Peyer's patch (tissue), 4 donors: Measurements from ENCODE around the gene PPP1R13L. TPM values are rescaled to one million over a fixed set of nuclear protein-coding genes. Genes with fewer than 3 reads are reported as not detected.
A peak's percentile ranks its signal among the peaks of the same experiment; 100 is the strongest.

Source experiments
- DNase-seq, 3 donors: peaks; one replicate each; pipeline ENCODE4 v3.0.0-alpha.2; 2017 to 2019
- H3K27ac ChIP-seq, 4 donors: fragments of 200-600 bp; sonication (generic); one replicate each; pipeline ENCODE4 v1.5.1; 2016 to 2019
- H3K27me3 ChIP-seq, 2 donors: fragments of 200-600 bp; sonication (generic); one replicate each; pipeline ENCODE4 v1.5.1; 2019
- H3K36me3 ChIP-seq, 3 donors: fragments of 200-600 bp; sonication (generic); one replicate each; pipeline ENCODE4 v1.5.1; 2016 to 2019
- H3K4me1 ChIP-seq, 4 donors: fragments of 200-600 bp; sonication (generic); one replicate each; pipeline ENCODE4 v1.5.1; 2016 to 2019
- H3K4me3 ChIP-seq, 4 donors: fragments of 200-600 bp; sonication (generic); 1 replicate in 3 of 4; 2 replicates in 1 of 4; pipeline ENCODE4 v1.5.1; 2016 to 2019; ENCODE audit warnings: mild to moderate bottlenecking in 1 of 4
- H3K9me3 ChIP-seq, 4 donors: fragments of 200-600 bp; sonication (generic); one replicate each; pipeline ENCODE4 v1.5.1; 2016 to 2019; ENCODE audit warnings: mild to moderate bottlenecking in 1 of 4
- POLR2A ChIP-seq, 2 donors: fragments of 450-650 bp; IDR thresholded peaks; one replicate each; pipeline ENCODE4 v1.5.1; 2017; ENCODE audit warnings: antibody characterized with exemption in 2 of 2, mild to moderate bottlenecking in 2 of 2, moderate library complexity in 2 of 2
- total RNA-seq, 4 donors: library from RNA; depleted of rRNA; stranded (reverse); fragments of >200 nt; gene quantifications; one replicate each; pipeline ENCODE4 v1.1.0, GENCODE V29; 2016
- TF ChIP-seq, protein P1 (sequence below), 6 experiments: fragments of 450-650 bp in 4 of 6; fragments of 200-600 bp in 2 of 6; sonication (generic) in 1 of 6; IDR thresholded peaks; one replicate each; pipeline ENCODE4 v1.5.1; 2017 to 2019; ENCODE audit warnings: antibody characterized with exemption in 6 of 6, mild to moderate bottlenecking in 3 of 6, moderate library complexity in 1 of 6

The PPP1R13L gene
- total RNA-seq, 4 donors from 2014 or later = 16.5 to 53.9 (median 36.2) TPM

DNA sequence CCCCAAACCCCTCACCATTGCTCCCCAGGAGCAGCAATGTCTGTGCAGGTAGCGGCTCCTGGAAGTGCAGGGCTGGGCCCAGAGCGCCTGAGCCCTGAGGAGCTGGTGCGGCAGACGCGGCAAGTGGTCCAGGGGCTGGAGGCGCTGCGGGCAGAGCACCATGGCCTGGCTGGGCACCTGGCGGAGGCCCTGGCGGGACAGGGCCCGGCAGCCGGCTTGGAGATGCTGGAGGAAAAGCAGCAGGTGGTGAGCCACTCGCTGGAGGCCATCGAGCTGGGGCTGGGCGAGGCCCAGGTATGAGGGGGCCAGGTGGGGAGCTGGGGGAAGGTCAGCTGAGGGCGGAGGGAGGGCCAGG is 59.4 kb downstream of the PPP1R13L start:
- H3K4me1 ChIP-seq = peaks cover 0 to 6% (median 3%) of the 10 kb centered on the region in 4 donors
- no peak for TF ChIP-seq POLR2A (IDR thresholded peaks at IDR 0.05)
- TF ChIP-seq, protein P1, sequence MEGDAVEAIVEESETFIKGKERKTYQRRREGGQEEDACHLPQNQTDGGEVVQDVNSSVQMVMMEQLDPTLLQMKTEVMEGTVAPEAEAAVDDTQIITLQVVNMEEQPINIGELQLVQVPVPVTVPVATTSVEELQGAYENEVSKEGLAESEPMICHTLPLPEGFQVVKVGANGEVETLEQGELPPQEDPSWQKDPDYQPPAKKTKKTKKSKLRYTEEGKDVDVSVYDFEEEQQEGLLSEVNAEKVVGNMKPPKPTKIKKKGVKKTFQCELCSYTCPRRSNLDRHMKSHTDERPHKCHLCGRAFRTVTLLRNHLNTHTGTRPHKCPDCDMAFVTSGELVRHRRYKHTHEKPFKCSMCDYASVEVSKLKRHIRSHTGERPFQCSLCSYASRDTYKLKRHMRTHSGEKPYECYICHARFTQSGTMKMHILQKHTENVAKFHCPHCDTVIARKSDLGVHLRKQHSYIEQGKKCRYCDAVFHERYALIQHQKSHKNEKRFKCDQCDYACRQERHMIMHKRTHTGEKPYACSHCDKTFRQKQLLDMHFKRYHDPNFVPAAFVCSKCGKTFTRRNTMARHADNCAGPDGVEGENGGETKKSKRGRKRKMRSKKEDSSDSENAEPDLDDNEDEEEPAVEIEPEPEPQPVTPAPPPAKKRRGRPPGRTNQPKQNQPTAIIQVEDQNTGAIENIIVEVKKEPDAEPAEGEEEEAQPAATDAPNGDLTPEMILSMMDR (IDR thresholded peaks at IDR 0.05) = no peak
- no peak for DNase-seq
- H3K9me3 ChIP-seq = no peaks in the 10 kb centered on the region
- H3K27ac ChIP-seq = no peak overlapping the region
- peaks cover 0 to 5% of the 10 kb centered on the region in 2 donors for H3K27me3 ChIP-seq
- H3K36me3 ChIP-seq = no peaks in the 10 kb centered on the region
- H3K4me3 ChIP-seq = no peak overlapping the region

- H3K9me3 ChIP-seq = no peaks in the 10 kb centered on the region
- no peaks in the 10 kb centered on the region for H3K36me3 ChIP-seq
- H3K4me1 ChIP-seq = peaks cover 0 to 9% (median 4%) of the 10 kb centered on the region in 4 donors
- H3K4me3 ChIP-seq = no peak overlapping the region
- peaks cover under 1 to 7% of the 10 kb centered on the region in 2 donors for H3K27me3 ChIP-seq
- TF ChIP-seq, protein P1 (IDR thresholded peaks at IDR 0.05) = no peak
- TF ChIP-seq POLR2A (IDR thresholded peaks at IDR 0.05) = no peak
- H3K27ac ChIP-seq = no peak overlapping the region
- no peak for DNase-seq
Observed at GRCh38 chr19:45344621-45345505, 60.0 kb downstream of the PPP1R13L start.

- Histone ChIP-seq H3K4me1 (peaks cover 0 to 9% (median 4%) of the 10 kb centered on the region in 4 donors), H3K9me3 (no peaks in the 10 kb centered on the region), H3K27me3 (peaks cover 3 to 7% of the 10 kb centered on the region in 2 donors), H3K27ac (no peak overlapping the region), H3K36me3 (no peaks in the 10 kb centered on the region), H3K4me3 (no peak overlapping the region)
- DNase-seq = no peak
- TF ChIP-seq POLR2A (IDR thresholded peaks at IDR 0.05) = no peak
- TF ChIP-seq, protein P1 (IDR thresholded peaks at IDR 0.05) = no peak
Observed at GRCh38 chr19:45342911-45343310, 62.0 kb downstream of the PPP1R13L start.

GRCh38 chr19:45340899-45341453 is 63.9 kb downstream of the PPP1R13L start:
- Histone ChIP-seq H3K4me3 (peak overlapping the region in 3 of 4 donors; percentile 26 to 43 (median 40)), H3K4me1 (peaks cover 0 to 9% (median 4%) of the 10 kb centered on the region in 4 donors), H3K36me3 (no peaks in the 10 kb centered on the region), H3K9me3 (no peaks in the 10 kb centered on the region), H3K27ac (no peak overlapping the region), H3K27me3 (peaks cover 3 to 7% of the 10 kb centered on the region in 2 donors)
- no peak for DNase-seq
- TF ChIP-seq POLR2A (IDR thresholded peaks at IDR 0.05) = no peak
- TF ChIP-seq, protein P1 (IDR thresholded peaks at IDR 0.05) = no peak

- DNase-seq = peak in 2 of 3 donors; percentile 54 to 76
- no peaks in the 10 kb centered on the region for H3K36me3 ChIP-seq
- peak within 1 kb of the TSS in 3 of 4 donors; percentile 26 to 43 (median 40) for H3K4me3 ChIP-seq
- H3K27me3 ChIP-seq = peaks cover 3 to 7% of the 10 kb centered on the region in 2 donors
- peaks cover 0 to 9% (median 4%) of the 10 kb centered on the region in 4 donors for H3K4me1 ChIP-seq
- TF ChIP-seq, protein P1 (IDR thresholded peaks at IDR 0.05) = no peak
- no peak within 1 kb of the TSS for H3K27ac ChIP-seq
- no peaks in the 10 kb centered on the region for H3K9me3 ChIP-seq
Observed at GRCh38 chr19:45340232-45340898, 64.5 kb downstream of the PPP1R13L start, which contains the start of gene KLC3. Gene KLC3 (plus strand): TSS chr19:45340750. CDS start chr19:45345542, 4,792 bp downstream.
